Non-pigmented ciliary epithelial cell (primary cell): Measurements from ENCODE around the gene MAFF.
A peak's percentile ranks its signal among the peaks of the same experiment; 100 is the strongest.
"Not testable (repeated sequence)": the region's sequence is repeated elsewhere in the genome, so short reads cannot be mapped to it uniquely, and the experiment has no call there.

Experiments used
- DNase-seq: peaks from one replicate; pipeline ENCODE4 v3.0.0-alpha.2; 2010; ENCODE audit warnings: low read depth

MAFF gene

GRCh38 chr22:38223289-38223960 is 21.6 kb downstream of the MAFF start:
- DNase-seq, result no peak

- DNase-seq, result no peak
Observed at GRCh38 chr22:38226853-38227649, 25.3 kb downstream of the MAFF start.

DNA sequence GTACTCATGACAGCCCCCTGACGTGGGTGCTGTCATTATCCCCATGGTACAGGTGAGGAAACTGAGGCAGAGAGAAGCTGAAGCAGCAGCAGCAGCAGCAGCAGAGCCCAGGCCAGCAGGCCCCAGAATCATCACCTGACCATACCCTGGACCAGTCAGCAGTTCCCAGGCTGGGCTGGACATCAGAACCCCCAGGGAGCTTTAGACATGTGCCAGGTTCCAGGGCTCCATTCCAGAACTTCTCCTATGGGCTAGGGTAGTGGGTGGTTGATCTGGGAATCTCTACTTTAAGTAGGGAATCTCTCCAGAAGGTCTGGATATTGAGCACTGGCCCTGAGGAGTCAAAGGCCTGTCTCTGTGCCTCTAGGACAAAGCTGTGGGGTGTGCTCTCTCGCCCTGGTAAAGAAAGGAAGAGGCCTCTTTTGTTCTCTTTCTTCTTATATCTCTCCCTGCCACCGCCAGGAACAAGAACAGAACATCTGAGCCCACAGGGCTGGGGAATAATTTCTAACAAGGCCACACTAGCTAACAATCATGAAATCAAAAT is 26.6 kb downstream of the MAFF start:
- no peak for DNase-seq

GRCh38 chr22:38228873-38229740 is 27.3 kb downstream of the MAFF start:
- no peak for DNase-seq

DNA sequence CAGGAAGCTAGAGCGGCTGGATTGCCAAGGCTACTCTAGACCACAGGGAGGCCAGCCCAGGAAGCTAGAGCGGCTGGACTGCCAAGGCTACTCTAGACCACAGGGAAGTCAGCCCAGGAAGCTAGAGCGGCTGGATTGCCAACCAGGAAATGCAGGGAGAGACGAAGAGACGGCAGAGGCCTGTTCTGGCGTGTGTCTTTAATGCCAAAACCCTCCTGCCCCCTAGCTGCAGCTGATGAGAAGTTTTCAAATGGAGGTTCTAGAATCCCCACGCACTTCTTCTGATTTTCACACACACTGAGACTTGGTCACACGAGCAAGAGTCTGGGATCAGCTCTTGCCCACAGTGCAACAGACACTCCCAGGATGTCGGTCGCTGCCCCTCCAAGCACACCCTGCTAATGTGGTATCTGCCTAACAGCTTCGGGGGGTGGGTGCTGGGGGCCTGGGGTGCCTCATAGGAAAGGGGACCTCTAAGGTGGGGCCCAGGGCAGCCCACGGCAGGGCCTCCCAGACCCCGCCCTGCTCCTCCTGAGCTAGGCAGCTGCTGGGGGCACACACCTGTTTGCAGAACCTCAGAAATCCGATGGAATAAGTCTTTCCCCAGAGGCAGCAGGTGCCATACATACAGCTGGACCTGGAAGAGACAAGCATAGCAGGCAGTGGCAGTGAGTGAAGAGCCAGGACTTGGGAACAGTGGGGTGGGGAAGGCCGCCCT is 28.5 kb downstream of the MAFF start:
- DNase-seq, result no peak

GRCh38 chr22:38230916-38231315 is 29.1 kb downstream of the MAFF start:
- DNase-seq, result no peak

DNA sequence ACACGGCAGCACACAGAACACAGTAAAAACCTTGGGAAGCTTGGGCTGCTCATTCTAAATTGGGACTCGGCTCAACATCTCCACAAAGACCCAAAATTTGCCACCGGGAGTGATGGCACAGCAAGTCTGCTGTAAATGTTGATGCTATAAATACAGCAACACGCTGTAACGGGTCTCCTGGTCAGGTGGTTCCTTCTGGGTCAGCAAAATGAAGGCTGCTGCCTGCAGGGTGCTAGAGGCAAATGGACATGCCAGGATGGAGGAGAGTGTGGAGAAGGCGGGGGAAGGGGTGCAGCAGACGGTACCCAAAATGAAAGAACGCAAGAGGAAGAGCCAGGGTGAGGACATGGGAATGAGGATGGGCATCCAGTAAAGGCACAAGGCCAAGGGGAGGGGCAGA is 30.4 kb downstream of the MAFF start:
- DNase-seq, result no peak

DNA sequence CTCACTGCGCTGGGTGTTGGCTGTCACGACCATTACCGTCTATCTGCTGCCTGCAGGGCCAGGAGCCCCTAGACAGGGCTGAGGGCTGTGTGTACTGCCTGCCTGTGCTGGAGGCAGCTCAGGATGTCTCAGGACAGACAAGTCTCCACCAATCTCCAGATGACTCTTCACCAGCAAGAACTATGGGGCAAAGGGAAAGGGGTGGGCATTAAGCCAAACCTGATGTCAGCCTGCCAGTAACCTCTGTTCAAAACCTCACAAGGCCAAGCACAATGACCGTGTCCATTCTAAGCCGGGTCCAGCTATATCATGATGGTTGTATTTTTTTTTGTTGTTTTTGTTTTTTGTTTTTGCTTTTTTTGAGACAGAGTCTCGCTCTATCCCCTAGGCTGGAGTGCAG is 31.6 kb downstream of the MAFF start:
- DNase-seq, result no peak

DNA sequence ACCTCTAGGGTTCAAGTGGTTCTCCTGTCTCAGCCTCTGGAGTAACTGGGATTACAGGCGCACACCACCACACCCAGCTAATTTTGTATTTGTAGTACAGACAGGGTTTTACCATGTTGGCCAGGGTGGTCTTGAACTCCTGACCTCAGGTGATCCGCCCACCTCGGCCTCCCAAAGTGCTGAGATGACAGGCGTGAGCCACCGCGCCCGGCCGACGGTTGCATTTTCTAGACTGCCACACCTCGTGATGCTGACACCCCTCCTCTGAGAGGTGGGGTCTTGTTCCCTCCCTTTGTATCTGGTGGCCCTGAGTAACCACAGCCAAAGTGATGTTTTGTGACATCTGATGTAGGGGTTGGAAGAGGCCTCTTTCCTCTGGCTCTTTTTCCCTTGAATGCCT is 32.1 kb downstream of the MAFF start:
- not testable (repeated sequence) for DNase-seq

GRCh38 chr22:38235240-38235850 is 33.6 kb downstream of the MAFF start:
- no peak for DNase-seq

GRCh38 chr22:38236786-38237185 is 35.0 kb downstream of the MAFF start:
- DNase-seq, result no peak

GRCh38 chr22:38238519-38239071 is 36.8 kb downstream of the MAFF start:
- no peak for DNase-seq

- DNase-seq, result peak; percentile 82
Observed at GRCh38 chr22:38239101-38239761, 37.4 kb downstream of the MAFF start.

DNA sequence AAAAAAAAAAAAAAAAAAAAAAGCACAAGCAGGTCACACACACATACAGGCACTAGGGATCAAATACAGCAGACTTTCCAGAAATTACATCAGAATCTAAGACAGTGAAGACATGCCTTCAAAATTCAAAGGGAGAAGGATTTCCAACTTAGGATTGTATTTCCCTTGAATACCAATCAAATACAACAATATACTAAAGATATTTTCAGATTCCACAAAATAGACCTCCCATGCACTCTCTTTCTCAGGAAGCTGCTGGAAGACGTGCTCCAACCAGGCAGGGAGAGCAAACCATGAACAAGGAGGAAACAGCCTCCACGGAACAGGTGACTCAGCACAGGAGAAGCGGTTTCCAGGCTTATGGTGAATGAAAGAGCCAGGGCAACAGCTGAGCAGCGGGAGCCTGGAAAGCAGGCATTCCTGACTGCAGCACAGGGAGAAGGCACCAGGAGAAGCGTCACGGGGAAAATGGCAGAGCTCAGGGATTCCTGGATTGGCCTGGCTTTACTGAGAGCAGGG is 39.0 kb downstream of the MAFF start:
- peak; percentile 72 for DNase-seq

- DNase-seq, result no peak
Observed at GRCh38 chr22:38243007-38243765, 41.4 kb downstream of the MAFF start.

- DNase-seq, result no peak
Observed at GRCh38 chr22:38244106-38244505, 42.3 kb downstream of the MAFF start.

DNA sequence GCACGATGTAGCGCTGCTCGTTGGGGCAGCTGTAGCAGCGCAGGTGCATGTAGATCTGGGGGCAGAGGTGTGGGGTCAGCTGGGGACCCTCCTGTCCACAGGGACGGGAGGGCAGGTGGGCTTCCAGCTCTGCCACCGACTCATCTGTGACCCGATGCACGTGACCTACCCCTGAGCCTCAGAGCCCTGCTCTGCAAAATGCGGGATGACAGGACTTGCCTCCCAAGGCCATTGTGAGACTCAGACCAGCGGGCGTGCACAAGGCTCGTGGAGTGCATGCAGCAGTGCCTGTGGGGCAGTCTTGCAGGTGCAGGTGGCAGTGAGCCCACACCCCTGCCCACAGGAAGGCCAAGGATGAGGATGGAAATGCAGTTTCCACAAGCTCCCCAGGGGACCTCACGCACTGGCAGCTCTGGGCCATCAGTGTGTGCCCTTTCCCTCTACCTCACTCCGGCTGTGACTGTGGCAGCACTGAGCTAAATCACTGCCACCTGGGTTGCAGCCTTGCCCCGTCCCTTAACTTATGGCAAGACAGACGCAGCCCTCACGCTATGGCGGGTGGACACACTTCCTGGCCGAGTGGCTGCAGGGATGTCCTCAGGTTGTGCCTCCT is 44.4 kb downstream of the MAFF start:
- no peak for DNase-seq

DNA sequence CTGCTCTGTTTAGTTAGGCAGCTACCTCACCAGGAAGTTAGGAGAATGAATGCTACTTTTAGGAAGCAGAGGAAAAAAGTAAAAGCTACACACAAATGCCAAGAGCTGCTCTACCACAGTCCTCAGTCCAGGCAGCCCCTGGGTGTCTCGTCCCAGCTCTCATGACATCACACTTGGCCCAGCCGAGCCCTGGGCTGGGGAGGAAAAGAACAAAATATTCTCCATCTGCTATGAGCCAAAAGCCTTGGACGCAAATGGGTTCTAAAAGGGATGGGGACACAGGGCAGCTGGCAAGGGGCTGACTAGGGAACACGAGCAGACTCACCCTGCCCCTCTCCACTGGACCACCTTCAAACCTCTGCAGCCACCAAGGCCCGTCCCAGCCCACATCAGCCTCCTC is 44.9 kb downstream of the MAFF start:
- no peak for DNase-seq

- DNase-seq, result no peak
Observed at GRCh38 chr22:38247713-38248112, 45.9 kb downstream of the MAFF start.
